22Rv1 (cell line): ENCODE results near the gene PLD1.
"Not testable (repeated sequence)": the region's sequence is repeated elsewhere in the genome, so short reads cannot be mapped to it uniquely, and the experiment has no call there.

Experiments
- H3K27ac ChIP-seq: fragments of 450-650 bp; 2 replicates; pipeline ENCODE4 v1.5.1; 2017
- CTCF ChIP-seq: fragments of 450-650 bp; IDR thresholded peaks from 2 replicates; pipeline ENCODE4 v1.5.1; 2017; ENCODE audit warnings: mild to moderate bottlenecking
- ZFX ChIP-seq: fragments of 450-650 bp; IDR thresholded peaks from 2 replicates; pipeline ENCODE4 v1.6.1; 2017; ENCODE audit warnings: antibody characterized with exemption, borderline replicate concordance

Gene PLD1

GRCh38 chr3:171748064-171748924 is 62.0 kb downstream of the PLD1 start:
- TF ChIP-seq ZFX (no peak), CTCF (no peak)
- H3K27ac ChIP-seq: no peak overlapping the region

GRCh38 chr3:171747223-171747920 is 62.9 kb downstream of the PLD1 start:
- no peak overlapping the region for H3K27ac ChIP-seq
- TF ChIP-seq ZFX: no peak
- no peak for TF ChIP-seq CTCF

- H3K27ac ChIP-seq: not testable (repeated sequence)
Measured at GRCh38 chr3:171746320-171747222, 63.7 kb downstream of the PLD1 start.

- TF ChIP-seq CTCF: no peak
- no peak for TF ChIP-seq ZFX
- no peak overlapping the region for H3K27ac ChIP-seq
Measured at GRCh38 chr3:171745577-171746319, 64.5 kb downstream of the PLD1 start.

- no peak overlapping the region for H3K27ac ChIP-seq
- no peak for TF ChIP-seq CTCF
- TF ChIP-seq ZFX: no peak
Measured at GRCh38 chr3:171744158-171744741, 66.0 kb downstream of the PLD1 start.

- TF ChIP-seq ZFX (no peak), CTCF (no peak)
- H3K27ac ChIP-seq: no peak overlapping the region
Measured at GRCh38 chr3:171743327-171744157, 66.7 kb downstream of the PLD1 start.
